ENCODE data around the gene LMNB1. TPM values are rescaled to one million over a fixed set of nuclear protein-coding genes. Genes with fewer than 3 reads are reported as not detected.

LMNB1 gene
- total and polyA plus RNA-seq, 2 of the 13 experiments (the other 11 are each of a cell fraction or from before 2014, with no cell fraction given), result 12.5 to 159 TPM

- TF ChIP-seq HES4 (CRISPR knock-in tag; IDR thresholded peaks at IDR 0.05; ENCODE audit: borderline replicate concordance) (peak; percentile 93), AGO2 (optimal IDR thresholded peaks at IDR 0.05; ENCODE audit: low read depth, low read length) (peak; percentile 91), ZFX (CRISPR knock-in tag; IDR thresholded peaks at IDR 0.05; ENCODE audit: low read depth) (peak; percentile 65), HINFP (CRISPR knock-in tag; IDR thresholded peaks at IDR 0.05; ENCODE audit: low read depth) (0 out of 2 replicates have a peak, but pooled peaks have one; percentile 53), ZNF660 (CRISPR knock-in tag; IDR thresholded peaks at IDR 0.05; ENCODE audit: borderline replicate concordance, low read depth) (no peak), SAFB2 (CRISPR knock-in tag; IDR thresholded peaks at IDR 0.05; ENCODE audit: borderline replicate concordance, low read depth) (0 out of 2 replicates have a peak, but pooled peaks have one; percentile 63), TFE3 (CRISPR knock-in tag; IDR thresholded peaks at IDR 0.05) (0 out of 2 replicates have a peak, but pooled peaks have one; percentile 17), TRIM22 (IDR thresholded peaks at IDR 0.05) (no peak), ZNF770 (CRISPR knock-in tag; IDR thresholded peaks at IDR 0.05) (0 out of 2 replicates have a peak, but pooled peaks have one; percentile 54), ZFY (CRISPR knock-in tag; IDR thresholded peaks at IDR 0.05) (peak; percentile 49; the same call in 1 of the 2 replicates), HDAC1 (CRISPR knock-in tag; IDR thresholded peaks at IDR 0.05) (peak; percentile 51; the same call in 1 of the 2 replicates), SPEN (CRISPR knock-in tag; IDR thresholded peaks at IDR 0.05; ENCODE audit: low read depth) (peak; percentile 16; the same call in 1 of the 2 replicates), MXI1 (IDR thresholded peaks at IDR 0.05; ENCODE audit: borderline replicate concordance, low read depth, low read length) (peak; percentile 28; the same call in 1 of the 3 replicates), SP4 (CRISPR knock-in tag; IDR thresholded peaks at IDR 0.05) (no peak), ZHX1 (CRISPR knock-in tag; IDR thresholded peaks at IDR 0.05; ENCODE audit: low read depth) (no peak; the same call in 1 of the 2 replicates), ETV5 (CRISPR knock-in tag; IDR thresholded peaks at IDR 0.05; ENCODE audit: borderline replicate concordance) (no peak; the same call in 1 of the 2 replicates), MTF2 (CRISPR knock-in tag; IDR thresholded peaks at IDR 0.05; ENCODE audit: borderline replicate concordance) (0 out of 2 replicates have a peak, but pooled peaks have one; percentile 89)
Measured at GRCh38 chr5:126777257-126777974, 480 bp downstream of the LMNB1 start (continued).
